HepG2 (cell line): ENCODE measurements around the gene MRPL38. TPM values are rescaled to one million over a fixed set of nuclear protein-coding genes. Genes with fewer than 3 reads are reported as not detected.

Experiments used
- ATAC-seq: fragments of 200-7000 bp; cut with Tn5 transposase; 3 replicates; pipeline ENCODE4 v1.9.1; 2020; ENCODE audit warnings: mild to moderate bottlenecking, moderate library complexity
- BruUV-seq: library from RNA; stranded (reverse); fragments of 400-500 nt; replicated peaks from 2 replicates; lab custom pipeline; 2021; lab: Mats Ljungman, UMichigan
- CTCF ChIA-PET: fragments of 300-600 bp; formaldehyde crosslinking; extraction: SDS; loops from one replicate; lab custom pipeline; 2021; ENCODE audit warnings: low total read pairs, inconsistent platforms, low intra/inter-chr PET ratio; lab: Yijun Ruan, JAX
- POLR2A ChIA-PET: fragments of 350-600 bp; sonication (Branson Sonifier 250); formaldehyde crosslinking; loops from one replicate; lab custom pipeline; 2020; ENCODE audit warnings: antibody characterized with exemption, inconsistent platforms; lab: Yijun Ruan, JAX
- DNase-seq: peaks from one replicate; pipeline ENCODE4 v3.0.0-alpha.2; 2015; ENCODE audit warnings: low spot score
- FAIRE-seq: peaks from 3 replicates; lab custom pipeline; 2011; peaks lifted over from hg19 to GRCh38; lab: Jason Lieb, UNC
- H2AFZ ChIP-seq: one replicate; pipeline ENCODE4 v1.6.1; 2011; ENCODE audit warnings: low read length, inconsistent platforms
- H3K27ac ChIP-seq: fragments of 300-600 bp; 3 replicates; pipeline ENCODE4 v1.8.0; 2011; ENCODE audit warnings: mixed run types, mild to moderate bottlenecking, mixed read lengths, low read length, inconsistent platforms; ENCODE audit not compliant: insufficient read depth; ENCODE audit errors: extremely low read length
- H3K27me3 ChIP-seq, 2 experiments: fragments of 200-600 bp in 1 of 2; 2 replicates in 1 of 2; 3 replicates in 1 of 2; pipeline versions ENCODE4 v1.6.0 to v1.8.0; 2011; ENCODE audit warnings: low read length in 2 of 2, mild to moderate bottlenecking in 2 of 2, moderate library complexity in 2 of 2, inconsistent platforms in 1 of 2; ENCODE audit not compliant: insufficient read depth in 2 of 2, control insufficient read depth in 1 of 2
- H3K36me3 ChIP-seq, 2 experiments: fragments of 200-600 bp in 1 of 2; replicated peaks in 1 of 2; 2 replicates in 1 of 2; 3 replicates in 1 of 2; pipeline versions ENCODE4 v1.5.1 to v1.8.0; 2011; ENCODE audit warnings: low read length in 2 of 2, inconsistent platforms in 1 of 2; ENCODE audit not compliant: insufficient read depth in 2 of 2, control insufficient read depth in 1 of 2
- H3K4me1 ChIP-seq: 2 replicates; pipeline ENCODE4 v1.5.1; 2012; ENCODE audit warnings: low read length, inconsistent platforms; ENCODE audit not compliant: insufficient read depth
- H3K4me2 ChIP-seq: 2 replicates; pipeline ENCODE4 v1.6.0; 2011; ENCODE audit warnings: low read depth, low read length, inconsistent platforms
- H3K4me3 ChIP-seq, 3 experiments: fragments of 200-600 bp in 1 of 3; sonication (generic), shearing (Covaris generic) in 1 of 3; replicated peaks in 1 of 3; 2 replicates each; pipeline ENCODE4 v1.5.1; 2011 to 2016; ENCODE audit warnings: low read length in 3 of 3, inconsistent platforms in 2 of 3, low read depth in 2 of 3, mild to moderate bottlenecking in 2 of 3, control low read depth in 1 of 3, mixed read lengths in 1 of 3; ENCODE audit not compliant: insufficient read depth in 1 of 3
- H3K79me2 ChIP-seq: one replicate; pipeline ENCODE4 v1.6.1; 2011; ENCODE audit warnings: low read length, inconsistent platforms; ENCODE audit not compliant: insufficient read depth
- H3K9ac ChIP-seq: 2 replicates; pipeline ENCODE4 v1.6.0; 2011; ENCODE audit warnings: mild to moderate bottlenecking, low read depth, low read length, inconsistent platforms; ENCODE audit not compliant: insufficient read depth
- H3K9me3 ChIP-seq: 2 replicates; pipeline ENCODE4 v1.5.1; 2012; ENCODE audit warnings: mild to moderate bottlenecking, low read length
- H4K20me1 ChIP-seq: 2 replicates; pipeline ENCODE4 v1.6.0; 2011; ENCODE audit warnings: inconsistent platforms, mild to moderate bottlenecking, low read length, moderate library complexity; ENCODE audit not compliant: insufficient read depth
- ATF7-NPFF ChIP-seq: sonication (generic); formaldehyde crosslinking; IDR thresholded peaks from 2 replicates; pipeline ENCODE4 v1.8.1; 2023; ENCODE audit warnings: mild to moderate bottlenecking, low read depth, missing genetic modification reagents, moderate library complexity
- ATM ChIP-seq: fragments of 450-650 bp; IDR thresholded peaks from 2 replicates; pipeline ENCODE4 v1.7.1; 2017; ENCODE audit warnings: mild to moderate bottlenecking, borderline replicate concordance
- KDM6A ChIP-seq: IDR thresholded peaks from 2 replicates; pipeline ENCODE4 v1.6.1; 2016; ENCODE audit warnings: low read depth
- NFYB ChIP-seq: sonication (generic); formaldehyde crosslinking; IDR thresholded peaks from 2 replicates; pipeline ENCODE4 v1.4.0; 2020; ENCODE audit warnings: missing genetic modification reagents
- SUZ12 ChIP-seq: fragments of 150-350 bp; IDR thresholded peaks from 2 replicates; pipeline ENCODE4 v1.6.1; 2014; ENCODE audit warnings: low read depth, low read length
- ZKSCAN8 ChIP-seq: IDR thresholded peaks from 2 replicates; pipeline ENCODE4 v1.6.1; 2016; ENCODE audit warnings: borderline replicate concordance, missing genetic modification reagents, missing compliant biosample characterization
- WGBS: methylation state at CpG from one replicate; pipeline ENCODE4 v1.1.6; 2017; ENCODE audit warnings: low lambda C conversion rate; 5-methylcytosine and 5-hydroxymethylcytosine counted together
- in situ Hi-C: cut with HindIII; loops from 2 replicates; pipeline ENCODE4 v1.10.0; 2017; ENCODE audit warnings: low pct_unique_long_range_greater_than_20kb; ENCODE audit not compliant: extremely low pct_ligation_motif_present
- intact Hi-C: fragments of 100-400 bp; cut with micrococcal nuclease; formaldehyde crosslinking; loops from one replicate; pipeline ENCODE4 v1.10.0; 2022; ENCODE audit not compliant: unreplicated experiment
- polyA plus RNA-seq, 8 experiments: library from polyadenylated mRNA; depleted of rRNA in 3 of 8; stranded (reverse) in 7 of 8; unstranded in 1 of 8; fragments of >200 nt; fragmentation: Illumina TruSeq in 4 of 8; extraction: Trizol in 4 of 8; gene quantifications; 2 replicates each; pipeline versions ENCODE4 v1.2.1 to v1.2.3, GENCODE V29; 2011 to 2016; ENCODE audit warnings: low read depth in 4 of 8, missing spikeins in 1 of 8, mixed read lengths in 1 of 8; ENCODE audit not compliant: insufficient read depth in 1 of 8
- total RNA-seq, 5 experiments: library from RNA; depleted of rRNA; stranded (reverse); fragments of >200 nt; fragmentation: Illumina TruSeq; extraction: Trizol; gene quantifications; 2 replicates each; pipeline ENCODE4 v1.2.3, GENCODE V29; 2016; ENCODE audit warnings: low read depth in 1 of 5
- TF ChIP-seq, protein P1 (sequence below): sonication (generic); formaldehyde crosslinking; IDR thresholded peaks from 2 replicates; pipeline ENCODE4 v1.5.0; 2020; ENCODE audit warnings: mild to moderate bottlenecking, missing genetic modification reagents
- TF ChIP-seq, protein P2 (sequence below): IDR thresholded peaks from 2 replicates; pipeline ENCODE4 v1.6.1; 2016
- TF ChIP-seq, protein P3 (sequence below): sonication (generic); formaldehyde crosslinking; IDR thresholded peaks from 2 replicates; pipeline ENCODE4 v1.4.0; 2020; ENCODE audit warnings: missing genetic modification reagents, borderline replicate concordance
- TF ChIP-seq, protein P4 (sequence below): sonication (generic); formaldehyde crosslinking; IDR thresholded peaks from 2 replicates; pipeline ENCODE4 v1.8.1; 2022; ENCODE audit warnings: mild to moderate bottlenecking, missing genetic modification reagents
- TF ChIP-seq, protein P5 (sequence below): sonication (generic); formaldehyde crosslinking; IDR thresholded peaks from 2 replicates; pipeline ENCODE4 v1.4.0; 2020; ENCODE audit warnings: low read depth, missing genetic modification reagents

The MRPL38 gene
- total and polyA plus RNA-seq, 2 of the 13 experiments (the other 11 are each of a cell fraction or from before 2014, with no cell fraction given): 83.7 to 125 TPM

DNA sequence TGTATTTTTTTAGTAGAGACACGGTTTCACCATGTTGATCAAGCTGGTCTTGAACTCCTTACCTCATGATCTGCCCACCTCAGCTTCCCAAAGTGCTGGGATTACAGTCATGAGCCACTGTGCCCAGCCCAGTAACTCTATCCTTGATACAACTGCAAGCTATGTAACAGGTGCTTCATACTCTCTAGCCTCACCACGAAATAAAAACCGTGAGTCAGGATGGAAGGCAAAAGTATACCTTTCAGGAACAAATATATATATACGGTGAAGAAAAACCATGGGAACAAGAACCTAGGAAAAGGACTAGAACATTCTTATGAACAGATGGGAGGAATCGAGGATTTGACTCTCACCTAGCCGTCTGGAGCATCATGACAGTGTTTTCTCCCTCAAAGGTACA is 45.7 kb upstream of the MRPL38 start:
- Histone ChIP-seq H3K27me3 (no peaks in the 10 kb centered on the region), H3K9me3 (no peaks in the 10 kb centered on the region), H3K4me2 (no peak overlapping the region), H3K27ac (no peak overlapping the region)
- in situ Hi-C loops (no loop called here), intact Hi-C loops (no loop called here)
- no peak for FAIRE-seq
- 98% methylated on average over 6 of the region's 6 CpGs for WGBS
- TF ChIP-seq, protein P1, sequence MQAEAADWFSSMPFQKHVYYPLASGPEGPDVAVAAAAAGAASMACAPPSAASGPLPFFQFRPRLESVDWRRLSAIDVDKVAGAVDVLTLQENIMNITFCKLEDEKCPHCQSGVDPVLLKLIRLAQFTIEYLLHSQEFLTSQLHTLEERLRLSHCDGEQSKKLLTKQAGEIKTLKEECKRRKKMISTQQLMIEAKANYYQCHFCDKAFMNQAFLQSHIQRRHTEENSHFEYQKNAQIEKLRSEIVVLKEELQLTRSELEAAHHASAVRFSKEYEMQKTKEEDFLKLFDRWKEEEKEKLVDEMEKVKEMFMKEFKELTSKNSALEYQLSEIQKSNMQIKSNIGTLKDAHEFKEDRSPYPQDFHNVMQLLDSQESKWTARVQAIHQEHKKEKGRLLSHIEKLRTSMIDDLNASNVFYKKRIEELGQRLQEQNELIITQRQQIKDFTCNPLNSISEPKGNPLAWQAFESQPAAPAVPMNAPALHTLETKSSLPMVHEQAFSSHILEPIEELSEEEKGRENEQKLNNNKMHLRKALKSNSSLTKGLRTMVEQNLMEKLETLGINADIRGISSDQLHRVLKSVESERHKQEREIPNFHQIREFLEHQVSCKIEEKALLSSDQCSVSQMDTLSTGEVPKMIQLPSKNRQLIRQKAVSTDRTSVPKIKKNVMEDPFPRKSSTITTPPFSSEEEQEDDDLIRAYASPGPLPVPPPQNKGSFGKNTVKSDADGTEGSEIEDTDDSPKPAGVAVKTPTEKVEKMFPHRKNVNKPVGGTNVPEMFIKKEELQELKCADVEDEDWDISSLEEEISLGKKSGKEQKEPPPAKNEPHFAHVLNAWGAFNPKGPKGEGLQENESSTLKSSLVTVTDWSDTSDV (CRISPR knock-in tag): no peak
- TF ChIP-seq NFYB (no peak), ATM (no peak), SUZ12 (no peak), ZKSCAN8 (CRISPR knock-in tag) (no peak), ATF7-NPFF (no peak), KDM6A (CRISPR knock-in tag) (no peak)
- TF ChIP-seq, protein P2, sequence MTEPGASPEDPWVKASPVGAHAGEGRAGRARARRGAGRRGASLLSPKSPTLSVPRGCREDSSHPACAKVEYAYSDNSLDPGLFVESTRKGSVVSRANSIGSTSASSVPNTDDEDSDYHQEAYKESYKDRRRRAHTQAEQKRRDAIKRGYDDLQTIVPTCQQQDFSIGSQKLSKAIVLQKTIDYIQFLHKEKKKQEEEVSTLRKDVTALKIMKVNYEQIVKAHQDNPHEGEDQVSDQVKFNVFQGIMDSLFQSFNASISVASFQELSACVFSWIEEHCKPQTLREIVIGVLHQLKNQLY (CRISPR knock-in tag): no peak
- TF ChIP-seq, protein P3, sequence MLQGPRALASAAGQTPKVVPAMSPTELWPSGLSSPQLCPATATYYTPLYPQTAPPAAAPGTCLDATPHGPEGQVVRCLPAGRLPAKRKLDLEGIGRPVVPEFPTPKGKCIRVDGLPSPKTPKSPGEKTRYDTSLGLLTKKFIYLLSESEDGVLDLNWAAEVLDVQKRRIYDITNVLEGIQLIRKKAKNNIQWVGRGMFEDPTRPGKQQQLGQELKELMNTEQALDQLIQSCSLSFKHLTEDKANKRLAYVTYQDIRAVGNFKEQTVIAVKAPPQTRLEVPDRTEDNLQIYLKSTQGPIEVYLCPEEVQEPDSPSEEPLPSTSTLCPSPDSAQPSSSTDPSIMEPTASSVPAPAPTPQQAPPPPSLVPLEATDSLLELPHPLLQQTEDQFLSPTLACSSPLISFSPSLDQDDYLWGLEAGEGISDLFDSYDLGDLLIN: no peak
- TF ChIP-seq, protein P4, sequence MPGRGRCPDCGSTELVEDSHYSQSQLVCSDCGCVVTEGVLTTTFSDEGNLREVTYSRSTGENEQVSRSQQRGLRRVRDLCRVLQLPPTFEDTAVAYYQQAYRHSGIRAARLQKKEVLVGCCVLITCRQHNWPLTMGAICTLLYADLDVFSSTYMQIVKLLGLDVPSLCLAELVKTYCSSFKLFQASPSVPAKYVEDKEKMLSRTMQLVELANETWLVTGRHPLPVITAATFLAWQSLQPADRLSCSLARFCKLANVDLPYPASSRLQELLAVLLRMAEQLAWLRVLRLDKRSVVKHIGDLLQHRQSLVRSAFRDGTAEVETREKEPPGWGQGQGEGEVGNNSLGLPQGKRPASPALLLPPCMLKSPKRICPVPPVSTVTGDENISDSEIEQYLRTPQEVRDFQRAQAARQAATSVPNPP (CRISPR knock-in tag): no peak
- TF ChIP-seq, protein P5, sequence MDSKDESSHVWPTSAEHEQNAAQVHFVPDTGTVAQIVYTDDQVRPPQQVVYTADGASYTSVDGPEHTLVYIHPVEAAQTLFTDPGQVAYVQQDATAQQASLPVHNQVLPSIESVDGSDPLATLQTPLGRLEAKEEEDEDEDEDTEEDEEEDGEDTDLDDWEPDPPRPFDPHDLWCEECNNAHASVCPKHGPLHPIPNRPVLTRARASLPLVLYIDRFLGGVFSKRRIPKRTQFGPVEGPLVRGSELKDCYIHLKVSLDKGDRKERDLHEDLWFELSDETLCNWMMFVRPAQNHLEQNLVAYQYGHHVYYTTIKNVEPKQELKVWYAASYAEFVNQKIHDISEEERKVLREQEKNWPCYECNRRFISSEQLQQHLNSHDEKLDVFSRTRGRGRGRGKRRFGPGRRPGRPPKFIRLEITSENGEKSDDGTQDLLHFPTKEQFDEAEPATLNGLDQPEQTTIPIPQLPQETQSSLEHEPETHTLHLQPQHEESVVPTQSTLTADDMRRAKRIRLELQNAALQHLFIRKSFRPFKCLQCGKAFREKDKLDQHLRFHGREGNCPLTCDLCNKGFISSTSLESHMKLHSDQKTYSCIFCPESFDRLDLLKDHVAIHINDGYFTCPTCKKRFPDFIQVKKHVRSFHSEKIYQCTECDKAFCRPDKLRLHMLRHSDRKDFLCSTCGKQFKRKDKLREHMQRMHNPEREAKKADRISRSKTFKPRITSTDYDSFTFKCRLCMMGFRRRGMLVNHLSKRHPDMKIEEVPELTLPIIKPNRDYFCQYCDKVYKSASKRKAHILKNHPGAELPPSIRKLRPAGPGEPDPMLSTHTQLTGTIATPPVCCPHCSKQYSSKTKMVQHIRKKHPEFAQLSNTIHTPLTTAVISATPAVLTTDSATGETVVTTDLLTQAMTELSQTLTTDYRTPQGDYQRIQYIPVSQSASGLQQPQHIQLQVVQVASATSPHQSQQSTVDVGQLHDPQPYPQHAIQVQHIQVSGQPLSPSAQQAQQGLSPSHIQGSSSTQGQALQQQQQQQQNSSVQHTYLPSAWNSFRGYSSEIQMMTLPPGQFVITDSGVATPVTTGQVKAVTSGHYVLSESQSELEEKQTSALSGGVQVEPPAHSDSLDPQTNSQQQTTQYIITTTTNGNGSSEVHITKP (CRISPR knock-in tag): no peak
- TF ChIP-seq, all 625 proteins: peak for 0
- CTCF ChIA-PET: no interaction called here
- Histone ChIP-seq H4K20me1 (no peaks in the 10 kb centered on the region; the same call in 1 of the 2 replicates), H3K36me3 (peaks cover 61 to 88% of the 10 kb centered on the region in 2 experiments), H2AFZ (no peak overlapping the region), H3K79me2 (no peaks in the 10 kb centered on the region), H3K4me3 (no peak overlapping the region), H3K9ac (no peak overlapping the region), H3K4me1 (no peaks in the 10 kb centered on the region)
- POLR2A ChIA-PET: interaction anchor here (1.4 kb wide), 1 partner anchor 12 kb away, joined by 5 read pairs; no protein-coding TSS in a partner anchor
- ATAC-seq (no peak), DNase-seq (no peak)
- BruUV-seq: no TSS peak
